Endothelial cell of umbilical vein (primary cell): Measurements from ENCODE around the gene DNAJC6.

Experiments
- FOS ChIP-seq: IDR thresholded peaks from 2 replicates; pipeline ENCODE4 v1.6.1; 2011; ENCODE audit warnings: mild to moderate bottlenecking, low read length, moderate library complexity, borderline replicate concordance; ENCODE audit not compliant: insufficient read depth
- GATA2 ChIP-seq: IDR thresholded peaks from 2 replicates; pipeline ENCODE4 v1.7.0; 2011; ENCODE audit warnings: low read depth, mild to moderate bottlenecking, moderate library complexity, mixed read lengths, low read length; ENCODE audit not compliant: insufficient read length, insufficient read depth
- JUN ChIP-seq: IDR thresholded peaks from 2 replicates; pipeline ENCODE4 v1.6.1; 2011; ENCODE audit warnings: borderline replicate concordance, low read depth; ENCODE audit not compliant: insufficient read length, insufficient read depth
- POLR2A ChIP-seq: IDR thresholded peaks from 2 replicates; pipeline ENCODE4 v1.6.1; 2012; ENCODE audit warnings: low read depth, mild to moderate bottlenecking, control low read depth, low read length
- TF ChIP-seq, protein P1 (sequence below), 2 donors: IDR thresholded peaks; 1 replicate in 1 of 2; 2 replicates in 1 of 2; pipeline ENCODE4 v1.5.1; 2011; ENCODE audit warnings: low read length in 2 of 2, mild to moderate bottlenecking in 2 of 2, moderate library complexity in 2 of 2, control low read depth in 1 of 2, inconsistent platforms in 1 of 2, low read depth in 1 of 2; ENCODE audit not compliant: insufficient read depth in 1 of 2; ENCODE audit errors: extremely low read depth in 1 of 2

DNA sequence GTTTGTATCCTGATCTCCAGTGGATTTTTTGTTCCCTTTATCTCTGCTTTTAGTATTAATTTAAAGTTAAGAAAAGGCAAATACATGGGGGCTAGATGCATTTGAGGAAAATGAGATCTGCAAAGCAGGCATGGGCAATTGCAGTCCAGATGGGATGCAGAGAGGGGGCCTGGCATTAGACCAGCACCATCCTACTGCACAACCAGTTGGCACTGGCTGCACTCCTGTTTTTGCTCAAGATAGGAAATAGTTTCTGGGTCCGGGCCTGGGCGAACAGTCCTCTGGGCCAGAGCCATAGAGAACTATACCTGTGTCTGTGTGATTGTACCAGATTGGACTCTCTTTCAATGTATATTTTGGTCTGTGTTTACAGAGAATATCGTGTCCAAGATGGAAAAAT lies 77.1 kb downstream of the DNAJC6 start:
- TF ChIP-seq, protein P1, sequence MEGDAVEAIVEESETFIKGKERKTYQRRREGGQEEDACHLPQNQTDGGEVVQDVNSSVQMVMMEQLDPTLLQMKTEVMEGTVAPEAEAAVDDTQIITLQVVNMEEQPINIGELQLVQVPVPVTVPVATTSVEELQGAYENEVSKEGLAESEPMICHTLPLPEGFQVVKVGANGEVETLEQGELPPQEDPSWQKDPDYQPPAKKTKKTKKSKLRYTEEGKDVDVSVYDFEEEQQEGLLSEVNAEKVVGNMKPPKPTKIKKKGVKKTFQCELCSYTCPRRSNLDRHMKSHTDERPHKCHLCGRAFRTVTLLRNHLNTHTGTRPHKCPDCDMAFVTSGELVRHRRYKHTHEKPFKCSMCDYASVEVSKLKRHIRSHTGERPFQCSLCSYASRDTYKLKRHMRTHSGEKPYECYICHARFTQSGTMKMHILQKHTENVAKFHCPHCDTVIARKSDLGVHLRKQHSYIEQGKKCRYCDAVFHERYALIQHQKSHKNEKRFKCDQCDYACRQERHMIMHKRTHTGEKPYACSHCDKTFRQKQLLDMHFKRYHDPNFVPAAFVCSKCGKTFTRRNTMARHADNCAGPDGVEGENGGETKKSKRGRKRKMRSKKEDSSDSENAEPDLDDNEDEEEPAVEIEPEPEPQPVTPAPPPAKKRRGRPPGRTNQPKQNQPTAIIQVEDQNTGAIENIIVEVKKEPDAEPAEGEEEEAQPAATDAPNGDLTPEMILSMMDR (IDR thresholded peaks at IDR 0.05; ENCODE audit: extremely low read depth in 1 of 2, insufficient read depth in 1 of 2, low read depth in 1 of 2, low read length in 2 of 2), result no peak
- TF ChIP-seq FOS (no peak), POLR2A (no peak), GATA2 (no peak), JUN (no peak)
